Testis (tissue), 2 donors: ENCODE measurements around the gene ADAMTS14.

Source experiments
- CTCF ChIP-seq, 3 experiments: fragments of 450-650 bp in 2 of 3; fragments of 200-600 bp in 1 of 3; sonication (generic) in 1 of 3; IDR thresholded peaks; one replicate each; pipeline ENCODE4 v1.5.1; 2016 to 2019; ENCODE audit warnings: antibody characterized with exemption in 3 of 3, mild to moderate bottlenecking in 2 of 3, moderate library complexity in 1 of 3
- POLR2A ChIP-seq: fragments of 450-650 bp; IDR thresholded peaks from one replicate; pipeline ENCODE4 v1.6.1; 2017; ENCODE audit warnings: antibody characterized with exemption, mild to moderate bottlenecking, moderate library complexity

- no peak for TF ChIP-seq POLR2A
- no peak for TF ChIP-seq CTCF (IDR thresholded peaks at IDR 0.05)
Measured at GRCh38 chr10:70777063-70777875, 105.0 kb downstream of the ADAMTS14 start.
